HUDEP-2 (cell line): Measurements from ENCODE around the gene CCDC61.

ENCODE experiments used
- DNase-seq, 76 experiments: peaks; one replicate each; lab custom pipeline; 2025; ENCODE audit not compliant: unreplicated experiment in 76 of 76; lab: John Stamatoyannopoulos, UW

Gene CCDC61, protein sequence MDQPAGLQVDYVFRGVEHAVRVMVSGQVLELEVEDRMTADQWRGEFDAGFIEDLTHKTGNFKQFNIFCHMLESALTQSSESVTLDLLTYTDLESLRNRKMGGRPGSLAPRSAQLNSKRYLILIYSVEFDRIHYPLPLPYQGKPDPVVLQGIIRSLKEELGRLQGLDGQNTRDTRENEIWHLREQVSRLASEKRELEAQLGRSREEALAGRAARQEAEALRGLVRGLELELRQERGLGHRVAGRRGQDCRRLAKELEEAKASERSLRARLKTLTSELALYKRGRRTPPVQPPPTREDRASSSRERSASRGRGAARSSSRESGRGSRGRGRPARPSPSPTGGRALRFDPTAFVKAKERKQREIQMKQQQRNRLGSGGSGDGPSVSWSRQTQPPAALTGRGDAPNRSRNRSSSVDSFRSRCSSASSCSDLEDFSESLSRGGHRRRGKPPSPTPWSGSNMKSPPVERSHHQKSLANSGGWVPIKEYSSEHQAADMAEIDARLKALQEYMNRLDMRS

DNA sequence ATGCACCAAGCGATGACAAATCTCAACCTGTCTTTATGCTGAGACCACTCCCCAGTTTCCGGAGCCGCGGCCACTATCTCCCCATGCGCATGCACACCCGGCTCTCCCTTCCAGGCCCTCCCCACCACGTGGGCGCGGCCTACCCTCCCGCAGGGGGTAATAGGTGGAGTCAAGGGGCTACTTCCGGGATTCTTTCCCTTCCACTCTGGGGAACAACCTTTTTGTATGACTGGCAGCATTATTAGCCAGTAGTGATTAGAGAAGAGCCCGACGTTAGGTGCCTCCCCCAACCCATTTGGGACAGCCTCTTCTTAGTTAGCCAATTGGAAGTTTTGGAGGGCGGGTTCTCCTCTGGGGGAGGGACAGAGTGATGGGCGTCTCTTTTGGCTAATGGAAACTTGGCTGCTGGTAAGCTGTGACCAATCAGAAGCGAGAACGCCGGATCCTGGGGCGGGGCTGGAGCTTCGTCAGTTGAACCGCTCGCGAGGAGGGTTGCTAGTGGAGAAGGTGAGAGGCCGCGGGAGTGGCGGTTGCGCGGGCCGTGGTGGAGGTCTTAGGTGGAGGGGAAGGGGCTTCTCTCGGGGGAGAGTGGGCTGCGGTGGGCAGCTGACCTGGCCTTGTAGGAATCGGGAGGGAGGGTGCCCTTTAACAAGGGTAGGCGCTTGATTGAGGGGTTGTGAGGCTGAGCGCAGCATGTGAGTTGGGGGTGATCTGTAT, at the start of gene CCDC61:
Gene CCDC61 (plus strand): TSS at position 470 of the 717 bp plus-strand sequence. CDS start 7,552 bp downstream, outside the sequence.
- DNase-seq, result peak in 75 of 76 experiments; percentile 88 to 100 (median 100)

DNA sequence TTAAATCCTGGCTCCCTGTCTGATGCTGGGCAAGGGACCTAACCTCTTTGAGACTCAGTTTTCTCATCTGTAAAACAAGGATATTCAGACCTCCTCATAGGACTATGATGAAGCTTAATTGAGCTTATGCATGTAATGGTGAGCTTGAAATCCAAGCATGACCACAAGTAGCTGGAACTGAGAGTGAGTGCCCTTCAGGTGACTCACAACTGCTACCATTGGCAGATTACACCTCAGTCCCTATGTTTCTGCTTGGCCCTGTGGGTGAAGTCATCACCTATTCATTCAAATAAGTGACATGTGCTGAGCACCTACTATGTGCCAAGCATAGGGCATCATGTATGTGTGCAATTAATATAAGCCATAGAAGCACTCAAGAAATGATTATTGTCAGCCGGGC, 47.3 kb upstream of the CCDC61 start:
- no peak for DNase-seq

DNA sequence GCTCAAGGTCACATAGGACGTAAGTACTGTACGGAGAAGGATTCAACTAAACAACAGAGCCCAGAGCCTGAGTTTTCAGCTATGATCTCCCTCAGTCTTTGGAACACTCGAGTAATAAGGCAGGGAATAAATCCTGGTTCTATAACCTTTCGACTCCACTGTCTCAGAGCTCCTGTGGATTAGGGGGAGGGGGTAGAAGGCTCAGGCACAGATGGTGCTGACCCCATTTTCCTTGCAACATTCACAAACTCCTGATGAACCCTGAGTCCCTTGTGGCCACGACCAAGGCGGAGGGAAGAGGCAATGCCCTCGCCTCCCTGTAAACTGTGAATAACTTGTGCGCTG, 43.0 kb upstream of the CCDC61 start:
- DNase-seq, result no peak

- peak in 48 of 76 experiments; percentile 10 to 68 (median 45) for DNase-seq
These were observed 42.4 kb upstream of the CCDC61 start for GRCh38 chr19:45952686-45953505.

GRCh38 chr19:45953676-45954075, 41.6 kb upstream of the CCDC61 start:
- no peak for DNase-seq

DNA sequence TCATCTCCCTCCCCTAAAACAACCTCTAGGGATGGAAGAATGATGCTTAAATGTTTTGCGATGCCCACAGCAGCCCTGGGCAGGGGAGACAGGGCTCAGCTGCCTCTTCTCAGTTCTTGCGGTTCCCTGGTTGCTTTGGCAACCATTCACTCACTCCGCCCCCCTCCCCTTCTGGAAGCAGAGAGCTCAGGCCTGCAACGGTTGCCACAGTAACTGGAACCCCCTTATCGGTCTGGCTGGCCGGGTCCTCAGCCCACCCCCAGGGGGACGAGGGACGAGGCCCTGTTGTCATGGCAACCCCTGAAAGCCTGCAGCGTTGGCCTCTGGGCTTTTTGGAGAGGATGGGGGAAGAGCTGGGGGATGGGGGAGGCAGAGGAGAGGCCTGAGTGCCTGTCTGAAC, 41.1 kb upstream of the CCDC61 start:
- DNase-seq, result no peak

- no peak for DNase-seq
These were observed 39.2 kb upstream of the CCDC61 start for GRCh38 chr19:45955905-45956608.

DNA sequence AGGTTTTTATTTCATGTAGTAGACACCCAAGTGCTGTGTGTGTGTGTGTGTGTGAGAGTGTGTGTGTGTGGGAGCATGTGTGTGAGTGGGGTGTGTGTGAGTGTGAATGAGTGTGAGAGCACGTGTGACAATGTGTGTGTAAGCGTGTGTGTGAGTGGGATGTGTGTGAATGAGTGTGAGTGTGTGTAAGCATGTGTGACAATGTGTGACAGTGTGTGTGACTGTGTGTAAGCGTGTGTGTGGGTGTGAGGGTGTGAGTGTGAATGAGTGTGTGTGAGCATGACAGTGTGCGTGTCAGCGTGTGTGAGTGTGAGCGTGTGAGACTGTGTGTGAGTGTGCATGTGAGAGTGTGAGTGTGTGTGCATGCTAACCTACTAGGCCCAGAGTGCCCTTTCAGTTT, 36.9 kb upstream of the CCDC61 start:
- DNase-seq, result no peak

DNA sequence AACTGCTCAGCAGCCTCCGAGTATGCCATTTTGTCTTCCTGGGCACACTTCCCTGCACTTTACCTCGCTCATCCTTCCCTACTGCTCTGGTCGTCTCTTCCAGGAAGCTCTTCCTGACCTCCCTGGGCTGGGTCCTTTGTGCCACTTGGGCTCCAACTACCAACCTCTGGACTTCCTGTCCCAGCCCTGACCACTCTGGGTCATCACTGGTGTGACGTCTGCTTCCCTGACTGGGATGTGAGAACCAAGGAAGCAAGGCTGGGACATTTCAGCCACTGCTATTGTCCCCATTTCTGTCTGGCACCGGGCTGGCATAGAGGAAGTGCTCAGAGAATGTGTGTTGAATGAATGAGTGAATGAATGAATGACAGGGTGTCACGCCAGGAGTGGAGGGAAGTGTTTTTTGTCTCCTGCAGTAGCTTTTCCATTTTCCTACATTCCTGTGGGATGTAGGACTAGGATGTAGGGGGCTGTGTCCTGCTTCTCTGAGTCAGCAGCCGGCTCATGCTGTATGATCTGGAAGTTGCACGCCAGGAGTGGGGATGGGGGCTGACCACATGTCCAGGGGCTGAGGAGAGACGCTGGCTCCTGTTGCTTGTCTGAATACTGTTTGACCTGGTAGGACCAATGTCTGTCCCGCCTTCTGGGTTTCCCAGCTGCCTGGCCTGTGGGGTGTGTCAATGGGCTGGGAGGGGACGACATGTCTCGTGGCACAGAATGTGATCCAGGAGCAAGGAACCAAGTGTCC, 36.3 kb upstream of the CCDC61 start:
- no peak for DNase-seq

GRCh38 chr19:45959517-45960025, 35.7 kb upstream of the CCDC61 start:
- no peak for DNase-seq

DNA sequence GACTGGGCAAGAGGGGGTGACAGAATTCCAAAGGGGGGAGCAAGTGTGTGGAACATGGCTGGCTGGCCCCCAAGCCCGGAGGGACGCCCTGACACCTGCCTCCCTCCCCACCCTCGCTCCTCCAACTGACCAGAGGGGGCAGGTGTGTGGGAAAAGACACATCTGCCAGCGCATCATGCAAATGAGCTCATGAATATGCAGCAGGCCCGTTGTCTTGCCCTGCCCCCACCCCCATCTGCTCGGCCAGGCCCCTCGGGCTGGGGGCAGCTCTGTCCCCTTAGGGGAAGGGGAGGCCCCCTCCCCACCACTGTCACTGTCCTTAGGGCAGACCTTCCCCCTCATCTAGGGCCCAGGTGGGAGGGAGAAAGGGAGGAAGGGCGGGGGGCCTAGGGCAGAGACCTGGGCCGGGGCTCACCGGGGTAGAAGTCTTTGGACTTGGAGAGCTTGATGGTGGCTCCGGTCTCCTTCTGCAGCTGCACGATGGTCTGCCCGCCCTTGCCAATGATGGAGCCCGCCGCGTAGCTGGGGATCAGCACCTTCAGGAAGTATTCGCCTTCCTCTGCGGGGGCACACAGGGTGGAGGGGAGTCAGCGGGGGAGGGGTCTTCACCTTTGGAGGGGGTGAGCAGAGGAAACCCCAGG, 34.6 kb upstream of the CCDC61 start:
- no peak for DNase-seq

- DNase-seq, result no peak
These were observed 33.2 kb upstream of the CCDC61 start for GRCh38 chr19:45962021-45962420.

DNA sequence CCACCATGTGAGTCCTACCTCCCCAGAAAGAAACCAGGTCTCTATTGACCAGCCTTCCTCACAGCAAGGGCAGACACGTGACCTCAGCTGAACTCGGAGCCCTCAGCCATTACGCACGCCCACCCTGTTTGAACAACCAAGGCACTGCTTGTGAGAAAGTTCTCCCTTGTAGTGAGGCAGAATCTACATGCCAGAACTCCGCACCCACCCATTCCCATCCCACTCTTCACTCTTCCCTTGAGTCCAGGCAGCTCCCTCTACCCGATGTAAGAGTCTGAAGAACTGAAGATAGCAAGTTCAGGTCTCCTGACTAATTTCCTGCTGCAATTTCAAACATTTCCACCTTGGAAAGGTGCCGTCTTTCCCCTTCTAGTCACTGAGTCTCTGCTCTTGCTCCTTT, 28.0 kb upstream of the CCDC61 start:
- no peak for DNase-seq

- no peak for DNase-seq
These were observed 26.6 kb upstream of the CCDC61 start for GRCh38 chr19:45968626-45969025.

- no peak for DNase-seq
These were observed 25.6 kb upstream of the CCDC61 start for GRCh38 chr19:45969676-45970075.

DNA sequence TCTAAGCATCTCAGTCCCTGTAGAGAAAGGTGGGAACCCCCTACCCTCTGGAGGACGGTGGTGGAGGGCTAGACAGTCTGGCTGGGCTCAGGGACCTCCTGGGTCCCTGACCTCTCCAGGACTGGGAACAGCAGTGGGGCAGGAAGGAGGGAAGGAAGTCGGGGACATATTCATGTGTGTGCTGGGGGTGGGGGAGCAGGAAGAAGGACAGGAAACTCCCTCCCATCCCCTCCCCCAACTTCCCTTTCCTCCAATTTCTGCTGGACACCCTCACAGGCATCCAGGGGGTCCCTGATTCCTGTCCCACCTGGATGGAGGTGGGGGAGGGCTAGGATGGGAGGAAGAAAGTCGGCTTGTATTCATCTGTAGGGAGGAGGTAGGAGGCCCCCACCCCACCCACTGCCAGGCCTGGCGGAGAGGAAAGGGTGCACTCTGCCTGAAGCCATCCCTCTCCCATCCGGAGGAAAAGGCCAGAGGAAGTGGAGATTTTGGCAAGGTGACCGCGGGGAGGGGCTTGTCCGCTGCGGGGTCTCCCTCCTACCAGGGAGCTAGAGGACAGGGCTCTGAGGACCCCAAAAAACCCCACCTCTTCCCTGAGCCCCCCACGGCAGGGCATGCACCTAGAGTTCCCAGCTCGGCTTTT, 23.9 kb upstream of the CCDC61 start:
- DNase-seq, result no peak

GRCh38 chr19:45972081-45972946, 23.0 kb upstream of the CCDC61 start:
- no peak for DNase-seq
